Measurements from ENCODE around the gene SEC24B. TPM values are rescaled to one million over a fixed set of nuclear protein-coding genes. Genes with fewer than 3 reads are reported as not detected.

SEC24B gene
- total and polyA plus RNA-seq, 2 experiments from 2014 or later = 9.4 to 32.8 TPM

- no peaks in the 10 kb centered on the region for H3K4me1 Mint-ChIP-seq
- DNase-seq (ENCODE audit: low spot score) (no peak), ATAC-seq (no peak)
- Histone ChIP-seq H3K4me1 (ENCODE audit: insufficient read depth) (no peaks in the 10 kb centered on the region), H2AFZ (no peak overlapping the region), H3F3A (replicated peaks; ENCODE audit: low read depth) (no peaks in the 10 kb centered on the region), H3K27ac (ENCODE audit: low read depth) (no peak overlapping the region), H4K20me1 (replicated peaks; ENCODE audit: insufficient read depth) (no peaks in the 10 kb centered on the region), H3K36me3 (ENCODE audit: insufficient read depth) (peaks cover 12% of the 10 kb centered on the region; the same call in 1 of the 2 replicates), H3K9me2 (ENCODE audit: insufficient read depth) (no peaks in the 10 kb centered on the region), H3K27me3 (ENCODE audit: insufficient read depth) (no peaks in the 10 kb centered on the region), H3K4me3 (no peak overlapping the region), H3K4me2 (no peak overlapping the region), H3K79me2 (replicated peaks; ENCODE audit: insufficient read depth) (no peaks in the 10 kb centered on the region)
- peaks cover 35% of the 10 kb centered on the region for H3K36me3 Mint-ChIP-seq (ENCODE audit: low read depth)
- H3K27ac Mint-ChIP-seq = no peak overlapping the region
- TF ChIP-seq STAT1 (IDR thresholded peaks at IDR 0.05; ENCODE audit: unreplicated experiment) = no peak
- TF ChIP-seq EZH2 (IDR thresholded peaks at IDR 0.05; ENCODE audit: low read depth, unreplicated experiment) = no peak
- no peak for TF ChIP-seq JUNB (IDR thresholded peaks at IDR 0.05; ENCODE audit: unreplicated experiment)
- TF ChIP-seq EZH2phosphoT487 (IDR thresholded peaks at IDR 0.05; ENCODE audit: unreplicated experiment) = no peak
- no peak for TF ChIP-seq ZNF114 (CRISPR knock-in tag; IDR thresholded peaks at IDR 0.05)
- TF ChIP-seq ZNF462 (CRISPR knock-in tag; IDR thresholded peaks at IDR 0.05) = no peak
- no peak for TF ChIP-seq CTCF (conservative IDR thresholded peaks at IDR 0.05; ENCODE audit: low read depth in 2 of 2)
- no peak for TF ChIP-seq ZNF331 (CRISPR knock-in tag; IDR thresholded peaks at IDR 0.05; ENCODE audit: low read depth)
- no peak for TF ChIP-seq CREB1 (CRISPR knock-in tag; IDR thresholded peaks at IDR 0.05; ENCODE audit: low read depth)
- no peak for TF ChIP-seq REST (IDR thresholded peaks at IDR 0.05; ENCODE audit: unreplicated experiment)
- no peak for TF ChIP-seq ETS1 (IDR thresholded peaks at IDR 0.05)
- TF ChIP-seq NANOG (IDR thresholded peaks at IDR 0.05; ENCODE audit: borderline replicate concordance) = no peak
- TF ChIP-seq POLR2AphosphoS5 (IDR thresholded peaks at IDR 0.05; ENCODE audit: low read depth) = no peak
- H3K9me3 Mint-ChIP-seq = no peaks in the 10 kb centered on the region
- peaks cover 2% of the 10 kb centered on the region for H3K27me3 Mint-ChIP-seq (ENCODE audit: insufficient read depth, low read depth, poor library complexity)
- no peak overlapping the region for H3K4me3 Mint-ChIP-seq
Observed at GRCh38 chr4:109510687-109511086, 77.1 kb downstream of the SEC24B start.

Data from GM23338 (cell line).